HEK293 (cell line): ENCODE measurements around the gene TBX5.

Experiments used
- HIC1 ChIP-seq: fragments of 450-650 bp; formaldehyde crosslinking; IDR thresholded peaks from 2 replicates; pipeline ENCODE4 v1.5.1; 2016; ENCODE audit warnings: missing biosample characterization, missing genetic modification characterization
- PBX3 ChIP-seq: sonication (generic); formaldehyde crosslinking; IDR thresholded peaks from 2 replicates; pipeline ENCODE4 v1.8.1; 2022; ENCODE audit warnings: mild to moderate bottlenecking, moderate library complexity, missing genetic modification reagents
- ZNF274 ChIP-seq, 2 experiments: fragments of 200-500 bp in 1 of 2; fragments of 450-650 bp in 1 of 2; sonication (Bioruptor generic) in 1 of 2; formaldehyde crosslinking in 1 of 2; IDR thresholded peaks; 2 replicates each; pipeline versions ENCODE4 v1.5.1 to v1.6.1; 2014 to 2016; ENCODE audit warnings: borderline replicate concordance in 1 of 2, inconsistent platforms in 1 of 2, low read length in 1 of 2, missing biosample characterization in 1 of 2, missing genetic modification characterization in 1 of 2
- TF ChIP-seq, protein P1 (sequence below): fragments of 450-650 bp; formaldehyde crosslinking; IDR thresholded peaks from 2 replicates; pipeline ENCODE4 v1.5.1; 2016; ENCODE audit warnings: missing biosample characterization, missing genetic modification characterization
- TF ChIP-seq, protein P2 (sequence below): fragments of 450-650 bp; formaldehyde crosslinking; IDR thresholded peaks from 2 replicates; pipeline ENCODE4 v1.5.1; 2016; ENCODE audit warnings: missing biosample characterization, missing genetic modification characterization

DNA sequence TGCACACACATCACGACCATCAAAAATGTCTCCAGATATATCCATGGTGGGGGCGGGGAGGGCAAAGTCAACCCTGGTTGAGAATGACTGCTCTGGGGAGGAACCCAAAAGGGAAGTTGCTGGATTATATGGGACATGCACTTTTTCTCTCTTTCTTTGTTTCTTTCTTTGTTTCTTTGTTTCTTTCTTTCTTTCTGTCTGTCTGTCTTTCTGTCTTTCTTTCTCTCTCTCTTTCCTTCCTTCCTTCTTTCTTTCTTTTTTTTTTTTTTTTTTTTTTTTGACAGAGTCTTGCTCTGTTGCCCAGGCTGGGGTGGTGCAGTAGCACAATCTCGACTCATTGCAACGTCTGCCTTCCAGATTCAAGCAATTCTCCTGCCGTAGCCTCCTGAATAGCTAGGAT is 71.5 kb downstream of the TBX5 start:
- TF ChIP-seq ZNF274 (IDR thresholded peaks at IDR 0.05; ENCODE audit: low read length) (no peak), ZNF274 (tag by site-specific recombination; IDR thresholded peaks at IDR 0.05; ENCODE audit: borderline replicate concordance) (no peak), HIC1 (tag by site-specific recombination) (no peak), PBX3 (no peak)
- TF ChIP-seq, protein P1, sequence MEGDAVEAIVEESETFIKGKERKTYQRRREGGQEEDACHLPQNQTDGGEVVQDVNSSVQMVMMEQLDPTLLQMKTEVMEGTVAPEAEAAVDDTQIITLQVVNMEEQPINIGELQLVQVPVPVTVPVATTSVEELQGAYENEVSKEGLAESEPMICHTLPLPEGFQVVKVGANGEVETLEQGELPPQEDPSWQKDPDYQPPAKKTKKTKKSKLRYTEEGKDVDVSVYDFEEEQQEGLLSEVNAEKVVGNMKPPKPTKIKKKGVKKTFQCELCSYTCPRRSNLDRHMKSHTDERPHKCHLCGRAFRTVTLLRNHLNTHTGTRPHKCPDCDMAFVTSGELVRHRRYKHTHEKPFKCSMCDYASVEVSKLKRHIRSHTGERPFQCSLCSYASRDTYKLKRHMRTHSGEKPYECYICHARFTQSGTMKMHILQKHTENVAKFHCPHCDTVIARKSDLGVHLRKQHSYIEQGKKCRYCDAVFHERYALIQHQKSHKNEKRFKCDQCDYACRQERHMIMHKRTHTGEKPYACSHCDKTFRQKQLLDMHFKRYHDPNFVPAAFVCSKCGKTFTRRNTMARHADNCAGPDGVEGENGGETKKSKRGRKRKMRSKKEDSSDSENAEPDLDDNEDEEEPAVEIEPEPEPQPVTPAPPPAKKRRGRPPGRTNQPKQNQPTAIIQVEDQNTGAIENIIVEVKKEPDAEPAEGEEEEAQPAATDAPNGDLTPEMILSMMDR (tag by site-specific recombination): no peak
- TF ChIP-seq, protein P2, sequence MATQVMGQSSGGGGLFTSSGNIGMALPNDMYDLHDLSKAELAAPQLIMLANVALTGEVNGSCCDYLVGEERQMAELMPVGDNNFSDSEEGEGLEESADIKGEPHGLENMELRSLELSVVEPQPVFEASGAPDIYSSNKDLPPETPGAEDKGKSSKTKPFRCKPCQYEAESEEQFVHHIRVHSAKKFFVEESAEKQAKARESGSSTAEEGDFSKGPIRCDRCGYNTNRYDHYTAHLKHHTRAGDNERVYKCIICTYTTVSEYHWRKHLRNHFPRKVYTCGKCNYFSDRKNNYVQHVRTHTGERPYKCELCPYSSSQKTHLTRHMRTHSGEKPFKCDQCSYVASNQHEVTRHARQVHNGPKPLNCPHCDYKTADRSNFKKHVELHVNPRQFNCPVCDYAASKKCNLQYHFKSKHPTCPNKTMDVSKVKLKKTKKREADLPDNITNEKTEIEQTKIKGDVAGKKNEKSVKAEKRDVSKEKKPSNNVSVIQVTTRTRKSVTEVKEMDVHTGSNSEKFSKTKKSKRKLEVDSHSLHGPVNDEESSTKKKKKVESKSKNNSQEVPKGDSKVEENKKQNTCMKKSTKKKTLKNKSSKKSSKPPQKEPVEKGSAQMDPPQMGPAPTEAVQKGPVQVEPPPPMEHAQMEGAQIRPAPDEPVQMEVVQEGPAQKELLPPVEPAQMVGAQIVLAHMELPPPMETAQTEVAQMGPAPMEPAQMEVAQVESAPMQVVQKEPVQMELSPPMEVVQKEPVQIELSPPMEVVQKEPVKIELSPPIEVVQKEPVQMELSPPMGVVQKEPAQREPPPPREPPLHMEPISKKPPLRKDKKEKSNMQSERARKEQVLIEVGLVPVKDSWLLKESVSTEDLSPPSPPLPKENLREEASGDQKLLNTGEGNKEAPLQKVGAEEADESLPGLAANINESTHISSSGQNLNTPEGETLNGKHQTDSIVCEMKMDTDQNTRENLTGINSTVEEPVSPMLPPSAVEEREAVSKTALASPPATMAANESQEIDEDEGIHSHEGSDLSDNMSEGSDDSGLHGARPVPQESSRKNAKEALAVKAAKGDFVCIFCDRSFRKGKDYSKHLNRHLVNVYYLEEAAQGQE (tag by site-specific recombination): no peak
